Measurements from ENCODE around the gene MEIS3. TPM values are rescaled to one million over a fixed set of nuclear protein-coding genes. Genes with fewer than 3 reads are reported as not detected.
"Not testable (repeated sequence)": the region's sequence is repeated elsewhere in the genome, so short reads cannot be mapped to it uniquely, and the experiment has no call there.

MEIS3 gene
- total and polyA plus RNA-seq, 4 donors: 0.75 to 19.6 (median 5.8) TPM

DNA sequence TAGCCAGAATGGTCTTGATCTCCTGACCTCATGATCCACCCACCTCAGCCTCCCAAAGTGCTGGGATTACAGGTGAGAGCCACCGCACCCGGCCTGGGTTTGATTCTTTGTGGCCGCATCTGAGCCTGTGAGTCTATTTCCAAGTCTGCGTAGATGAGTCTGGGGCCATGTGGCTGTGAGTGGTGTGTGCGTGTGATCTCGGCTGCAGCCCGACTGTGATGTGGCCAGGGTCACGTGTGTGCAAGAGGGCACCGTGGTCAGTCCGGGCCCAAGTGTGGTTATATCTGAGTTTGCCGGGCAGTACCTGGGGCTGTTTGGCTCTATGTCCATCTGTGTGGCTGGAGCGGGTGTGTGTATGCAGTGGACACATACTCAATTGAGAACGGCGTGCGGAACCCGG lies 5.4 kb downstream of the MEIS3 start:
- intact Hi-C loops (cut with DNase I): no loop called here
- Histone ChIP-seq H3K27ac (ENCODE audit: low read depth in 1 of 2, low read length in 2 of 2) (no peak overlapping the region), H3K4me3 (ENCODE audit: low read length in 2 of 2) (no peak overlapping the region), H3K36me3 (ENCODE audit: control insufficient read depth in 1 of 2, insufficient read depth in 2 of 2, low read length in 1 of 2) (no peaks in the 10 kb centered on the region), H3K4me1 (ENCODE audit: control insufficient read depth in 1 of 2, insufficient read depth in 2 of 2, low read length in 2 of 2) (no peaks in the 10 kb centered on the region), H3K9me3 (ENCODE audit: control insufficient read depth, low read length) (no peaks in the 10 kb centered on the region), H3K27me3 (ENCODE audit: control insufficient read depth in 1 of 2, insufficient read depth in 2 of 2, low read length in 1 of 2) (no peaks in the 10 kb centered on the region)
- 96% methylated on average over 16 of the region's 16 CpGs for WGBS, 2 donors
- DNase-seq (no peak), ATAC-seq (ENCODE audit: low FRiP score) (no peak)

DNA sequence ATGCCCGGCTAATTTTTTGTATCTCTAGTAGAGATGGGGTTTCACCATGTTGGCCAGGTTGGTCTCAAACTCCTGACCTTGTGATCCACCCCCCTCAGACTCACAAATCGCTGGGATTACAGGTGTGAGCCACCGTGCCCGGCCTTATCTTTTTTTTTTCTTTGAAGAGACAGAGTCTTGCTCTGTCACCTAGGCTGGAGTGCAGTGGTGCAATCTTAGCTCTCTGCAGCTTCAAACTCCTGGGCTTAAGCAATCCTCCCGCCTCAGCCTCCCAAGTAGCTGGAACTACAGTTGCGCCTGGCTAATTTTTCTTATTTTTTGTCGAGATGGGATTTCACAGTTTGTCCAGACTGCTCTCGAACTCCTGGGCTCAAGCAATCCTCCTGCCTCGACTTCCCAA lies 7.6 kb downstream of the MEIS3 start:
- H3K9me3 ChIP-seq (ENCODE audit: control insufficient read depth, low read length); H3K4me3 ChIP-seq (ENCODE audit: low read length in 2 of 2); intact Hi-C loops (cut with DNase I); ATAC-seq (ENCODE audit: low FRiP score); DNase-seq; H3K4me1 ChIP-seq (ENCODE audit: control insufficient read depth in 1 of 2, insufficient read depth in 2 of 2, low read length in 2 of 2); H3K36me3 ChIP-seq (ENCODE audit: control insufficient read depth in 1 of 2, insufficient read depth in 2 of 2, low read length in 1 of 2); H3K27ac ChIP-seq (ENCODE audit: low read depth in 1 of 2, low read length in 2 of 2); H3K27me3 ChIP-seq (ENCODE audit: control insufficient read depth in 1 of 2, insufficient read depth in 2 of 2, low read length in 1 of 2): not testable (repeated sequence)
- 80 to 87% methylated on average over 9 of the region's 9 CpGs for WGBS, 2 donors

DNA sequence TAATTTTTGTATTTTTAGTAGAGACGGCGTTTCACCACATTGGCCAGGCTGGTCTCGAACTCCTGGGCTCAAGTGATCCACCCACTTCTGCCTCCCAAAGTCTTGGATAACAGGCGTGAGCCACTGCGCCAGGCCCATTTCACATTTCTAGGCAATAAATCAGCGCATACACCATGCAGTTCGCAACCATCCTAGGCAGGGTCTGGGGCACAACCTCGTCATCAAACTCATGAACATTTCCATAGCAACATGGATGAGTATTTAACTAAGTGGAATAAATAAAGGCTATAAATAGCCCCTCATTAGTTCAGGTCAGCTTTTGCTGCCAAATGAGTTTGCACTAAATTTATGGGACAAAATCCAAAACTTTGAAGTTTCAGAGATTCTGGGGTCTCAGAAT lies 8.2 kb downstream of the MEIS3 start:
- ATAC-seq (ENCODE audit: low FRiP score): no peak

DNA sequence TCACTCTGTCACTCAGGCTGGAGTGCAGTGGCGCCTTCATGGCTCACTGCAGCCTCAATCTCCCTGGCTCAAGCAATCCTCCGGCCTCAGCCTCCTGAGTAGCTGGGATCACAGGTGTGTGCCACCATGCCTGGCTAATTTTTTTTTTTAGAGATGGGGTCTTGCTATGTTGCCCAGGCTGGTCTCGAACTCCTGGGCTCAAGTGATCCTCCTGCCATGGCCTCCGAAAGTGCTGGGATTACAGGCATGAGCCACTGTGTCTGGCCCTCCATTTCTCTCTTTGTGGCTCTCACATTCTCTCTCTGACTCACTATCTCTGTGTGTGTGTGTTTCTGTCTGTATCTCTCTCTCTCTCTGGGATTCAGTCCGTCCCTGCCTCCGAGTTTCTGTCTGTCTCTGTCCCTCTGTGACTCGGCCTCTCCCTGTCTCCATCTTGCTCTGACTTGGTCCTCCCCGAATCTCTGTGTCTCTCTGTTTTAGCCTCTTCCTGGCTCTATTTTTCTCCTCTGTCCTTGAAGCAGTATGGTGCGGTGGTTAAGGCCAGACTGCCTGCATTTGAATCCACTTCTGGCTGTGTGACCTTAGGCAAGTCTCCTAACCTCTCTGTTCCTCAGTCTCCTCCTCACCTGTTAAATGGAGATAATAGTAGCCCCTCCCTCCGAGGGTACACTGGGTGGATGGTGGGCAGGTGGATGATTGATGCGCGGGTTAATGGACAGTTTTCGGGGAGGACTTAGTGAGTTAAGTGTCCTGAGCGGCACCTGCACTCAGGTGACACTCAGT lies 11.0 kb downstream of the MEIS3 start:
- no peak for DNase-seq
- Histone ChIP-seq H3K9me3 (ENCODE audit: control insufficient read depth, low read length) (peaks cover 1% of the 10 kb centered on the region), H3K27ac (ENCODE audit: low read depth in 1 of 2, low read length in 2 of 2) (no peak overlapping the region), H3K4me1 (ENCODE audit: control insufficient read depth in 1 of 2, insufficient read depth in 2 of 2, low read length in 2 of 2) (no peaks in the 10 kb centered on the region), H3K36me3 (ENCODE audit: control insufficient read depth in 1 of 2, insufficient read depth in 2 of 2, low read length in 1 of 2) (no peaks in the 10 kb centered on the region), H3K4me3 (ENCODE audit: low read length in 2 of 2) (no peak overlapping the region), H3K27me3 (ENCODE audit: control insufficient read depth in 1 of 2, insufficient read depth in 2 of 2, low read length in 1 of 2) (no peaks in the 10 kb centered on the region)
- WGBS, 2 donors: 92 to 95% methylated on average over 14 of the region's 14 CpGs
- intact Hi-C loops (cut with DNase I): no loop called here
- ATAC-seq (ENCODE audit: low FRiP score): no peak

More for the DNA sequence above, 8.2 kb downstream of the MEIS3 start:
- H3K4me1 ChIP-seq (ENCODE audit: control insufficient read depth in 1 of 2, insufficient read depth in 2 of 2, low read length in 2 of 2): no peaks in the 10 kb centered on the region
- no peak for DNase-seq
- H3K4me3 ChIP-seq (ENCODE audit: low read length in 2 of 2): no peak overlapping the region
- no peaks in the 10 kb centered on the region for H3K36me3 ChIP-seq (ENCODE audit: control insufficient read depth in 1 of 2, insufficient read depth in 2 of 2, low read length in 1 of 2)
- intact Hi-C loops (cut with DNase I): no loop called here
- 80 to 86% methylated on average over 8 of the region's 8 CpGs for WGBS, 2 donors
- no peak overlapping the region for H3K27ac ChIP-seq (ENCODE audit: low read depth in 1 of 2, low read length in 2 of 2)
- H3K27me3 ChIP-seq (ENCODE audit: control insufficient read depth in 1 of 2, insufficient read depth in 2 of 2, low read length in 1 of 2): no peaks in the 10 kb centered on the region
- no peaks in the 10 kb centered on the region for H3K9me3 ChIP-seq (ENCODE audit: control insufficient read depth, low read length)

DNA sequence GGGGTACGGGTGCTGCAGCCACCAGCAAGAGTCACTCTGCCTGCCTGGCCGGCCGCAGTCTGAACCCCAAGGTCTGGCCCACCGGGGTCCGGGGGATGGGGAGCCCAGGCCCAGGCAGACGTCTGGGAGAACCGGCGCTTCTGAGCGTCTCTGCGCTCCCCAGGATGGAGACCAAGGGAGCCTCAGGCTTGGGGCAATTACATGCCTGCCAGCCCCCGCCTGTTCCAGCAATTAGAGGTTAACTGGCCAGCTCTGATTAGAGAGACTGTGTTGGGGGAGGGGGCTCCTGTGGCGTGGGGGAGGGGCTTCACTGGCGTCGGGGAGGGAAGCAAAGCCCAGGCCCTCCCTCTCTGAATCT lies 11.9 kb downstream of the MEIS3 start:
- no peak overlapping the region for H3K4me3 ChIP-seq (ENCODE audit: low read length in 2 of 2)
- intact Hi-C loops (cut with DNase I): no loop called here
- WGBS, 2 donors: 12 to 14% methylated on average over 14 of the region's 14 CpGs
- no peaks in the 10 kb centered on the region for H3K27me3 ChIP-seq (ENCODE audit: control insufficient read depth in 1 of 2, insufficient read depth in 2 of 2, low read length in 1 of 2)
- H3K27ac ChIP-seq (ENCODE audit: low read depth in 1 of 2, low read length in 2 of 2): no peak overlapping the region
- no peak for DNase-seq
- peaks cover 1% of the 10 kb centered on the region for H3K9me3 ChIP-seq (ENCODE audit: control insufficient read depth, low read length)
- no peaks in the 10 kb centered on the region for H3K4me1 ChIP-seq (ENCODE audit: control insufficient read depth in 1 of 2, insufficient read depth in 2 of 2, low read length in 2 of 2)
- ATAC-seq (ENCODE audit: low FRiP score): no peak
- no peaks in the 10 kb centered on the region for H3K36me3 ChIP-seq (ENCODE audit: control insufficient read depth in 1 of 2, insufficient read depth in 2 of 2, low read length in 1 of 2)

DNA sequence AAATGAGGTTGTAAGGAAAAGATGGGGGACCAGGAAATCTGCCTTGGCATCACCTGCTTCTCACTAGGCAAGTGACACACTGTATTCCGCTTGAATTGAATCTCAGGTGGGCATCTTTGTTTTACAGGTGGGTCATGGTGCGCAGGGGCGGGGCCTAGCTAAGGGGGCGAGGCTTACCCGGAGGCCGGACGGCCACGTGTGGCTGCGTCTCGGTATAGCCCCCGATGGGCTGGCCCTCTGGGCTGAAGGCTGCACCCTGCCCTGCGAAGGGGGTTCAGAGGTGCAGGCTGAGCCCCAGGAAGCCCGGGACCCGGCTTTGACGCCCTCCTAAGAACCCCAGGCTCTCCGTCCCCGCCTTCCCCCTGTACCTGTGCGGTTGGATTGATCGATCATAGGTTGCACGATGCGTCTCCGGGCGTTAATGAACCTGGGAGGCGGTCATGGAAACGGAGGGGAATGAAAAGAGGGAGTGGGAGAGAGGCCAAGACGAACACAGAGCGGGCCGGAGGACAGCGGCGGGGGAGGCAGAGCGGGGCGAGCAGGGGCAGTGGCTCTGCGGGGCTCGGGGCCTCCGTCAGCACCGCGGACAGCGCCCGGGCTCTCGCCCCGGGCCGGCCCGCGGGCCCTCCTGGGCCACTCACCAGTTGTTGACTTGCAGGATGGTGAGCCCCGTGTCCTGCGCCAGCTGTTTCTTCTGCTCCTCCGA lies 12.5 kb downstream of the MEIS3 start:
- Histone ChIP-seq H3K27ac (ENCODE audit: low read depth in 1 of 2, low read length in 2 of 2) (no peak overlapping the region), H3K4me3 (ENCODE audit: low read length in 2 of 2) (no peak overlapping the region), H3K36me3 (ENCODE audit: control insufficient read depth in 1 of 2, insufficient read depth in 2 of 2, low read length in 1 of 2) (no peaks in the 10 kb centered on the region), H3K9me3 (ENCODE audit: control insufficient read depth, low read length) (peaks cover 1% of the 10 kb centered on the region), H3K4me1 (ENCODE audit: control insufficient read depth in 1 of 2, insufficient read depth in 2 of 2, low read length in 2 of 2) (no peaks in the 10 kb centered on the region), H3K27me3 (ENCODE audit: control insufficient read depth in 1 of 2, insufficient read depth in 2 of 2, low read length in 1 of 2) (no peaks in the 10 kb centered on the region)
- ATAC-seq (ENCODE audit: low FRiP score) (peak; percentile 16), DNase-seq (no peak)
- intact Hi-C loops (cut with DNase I): no loop called here
- WGBS, 2 donors: 7 to 13% methylated on average over 46 to 47 of the region's 47 CpGs

DNA sequence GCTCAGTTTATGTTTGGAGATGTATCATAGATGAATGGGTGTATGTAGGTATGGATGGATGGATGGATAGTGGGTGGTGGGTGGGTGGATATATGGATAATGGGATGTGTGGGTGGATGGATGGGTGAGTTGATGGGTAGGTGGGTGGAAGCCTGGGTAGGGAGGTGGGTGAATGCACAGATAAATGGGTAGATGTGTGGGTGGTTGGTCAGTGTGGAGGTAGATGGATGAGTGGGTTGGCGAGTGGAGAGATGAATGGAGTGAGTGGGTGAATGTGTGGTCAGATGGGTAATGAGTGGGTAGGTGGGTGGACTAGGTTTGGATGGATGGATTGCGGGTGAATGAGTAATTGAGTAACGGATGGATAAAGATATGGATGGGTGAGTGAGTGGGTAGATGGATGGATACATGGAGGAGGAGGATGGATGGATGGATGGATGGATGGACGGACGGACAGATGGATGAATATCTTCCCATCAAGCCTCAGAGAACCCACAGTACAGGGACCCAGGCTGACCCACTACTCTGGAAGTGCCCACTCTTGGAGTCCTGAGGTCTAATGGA lies 13.4 kb downstream of the MEIS3 start:
- ATAC-seq (ENCODE audit: low FRiP score) (no peak), DNase-seq (no peak)
- H3K27ac ChIP-seq (ENCODE audit: low read depth in 1 of 2, low read length in 2 of 2): no peak overlapping the region
- no peak overlapping the region for H3K4me3 ChIP-seq (ENCODE audit: low read length in 2 of 2)
- H3K27me3 ChIP-seq (ENCODE audit: control insufficient read depth in 1 of 2, insufficient read depth in 2 of 2, low read length in 1 of 2): no peaks in the 10 kb centered on the region
- H3K4me1 ChIP-seq (ENCODE audit: control insufficient read depth in 1 of 2, insufficient read depth in 2 of 2, low read length in 2 of 2): no peaks in the 10 kb centered on the region
- H3K9me3 ChIP-seq (ENCODE audit: control insufficient read depth, low read length): peaks cover 1% of the 10 kb centered on the region
- H3K36me3 ChIP-seq (ENCODE audit: control insufficient read depth in 1 of 2, insufficient read depth in 2 of 2, low read length in 1 of 2): no peaks in the 10 kb centered on the region
- intact Hi-C loops (cut with DNase I): no loop called here
- 94% methylated on average over 5 of the region's 5 CpGs for WGBS, 2 donors

DNA sequence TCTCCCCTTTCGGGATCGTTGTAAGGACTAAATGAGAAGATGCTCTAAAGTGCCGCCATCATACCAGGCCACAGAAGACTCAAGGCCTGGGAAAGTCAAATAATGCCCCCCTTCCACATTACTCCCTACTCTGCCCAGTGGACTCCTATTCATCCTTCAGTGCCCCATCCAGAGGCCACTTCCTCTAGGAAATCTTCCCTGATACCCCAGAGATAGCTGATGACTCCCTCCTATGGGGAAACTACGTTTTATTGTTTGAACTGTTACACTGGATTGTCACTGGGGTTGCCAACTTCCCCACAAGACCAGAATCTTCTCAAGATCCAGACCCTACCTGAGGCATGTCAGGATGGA lies 14.2 kb downstream of the MEIS3 start:
- intact Hi-C loops (cut with DNase I): no loop called here
- H3K4me3 ChIP-seq (ENCODE audit: low read length in 2 of 2): no peak overlapping the region
- H3K4me1 ChIP-seq (ENCODE audit: control insufficient read depth in 1 of 2, insufficient read depth in 2 of 2, low read length in 2 of 2): no peaks in the 10 kb centered on the region
- WGBS, 2 donors: 92% methylated on average over 4 of the region's 4 CpGs
- no peaks in the 10 kb centered on the region for H3K36me3 ChIP-seq (ENCODE audit: control insufficient read depth in 1 of 2, insufficient read depth in 2 of 2, low read length in 1 of 2)
- DNase-seq (no peak), ATAC-seq (ENCODE audit: low FRiP score) (no peak)
- no peaks in the 10 kb centered on the region for H3K27me3 ChIP-seq (ENCODE audit: control insufficient read depth in 1 of 2, insufficient read depth in 2 of 2, low read length in 1 of 2)
- H3K9me3 ChIP-seq (ENCODE audit: control insufficient read depth, low read length): peaks cover 1% of the 10 kb centered on the region
- no peak overlapping the region for H3K27ac ChIP-seq (ENCODE audit: low read depth in 1 of 2, low read length in 2 of 2)
